ENCODE data around the gene WDR27. TPM values are rescaled to one million over a fixed set of nuclear protein-coding genes. Genes with fewer than 3 reads are reported as not detected.

WDR27 gene
- total RNA-seq, 1 donor from 2014 or later = 41.5 TPM

DNA sequence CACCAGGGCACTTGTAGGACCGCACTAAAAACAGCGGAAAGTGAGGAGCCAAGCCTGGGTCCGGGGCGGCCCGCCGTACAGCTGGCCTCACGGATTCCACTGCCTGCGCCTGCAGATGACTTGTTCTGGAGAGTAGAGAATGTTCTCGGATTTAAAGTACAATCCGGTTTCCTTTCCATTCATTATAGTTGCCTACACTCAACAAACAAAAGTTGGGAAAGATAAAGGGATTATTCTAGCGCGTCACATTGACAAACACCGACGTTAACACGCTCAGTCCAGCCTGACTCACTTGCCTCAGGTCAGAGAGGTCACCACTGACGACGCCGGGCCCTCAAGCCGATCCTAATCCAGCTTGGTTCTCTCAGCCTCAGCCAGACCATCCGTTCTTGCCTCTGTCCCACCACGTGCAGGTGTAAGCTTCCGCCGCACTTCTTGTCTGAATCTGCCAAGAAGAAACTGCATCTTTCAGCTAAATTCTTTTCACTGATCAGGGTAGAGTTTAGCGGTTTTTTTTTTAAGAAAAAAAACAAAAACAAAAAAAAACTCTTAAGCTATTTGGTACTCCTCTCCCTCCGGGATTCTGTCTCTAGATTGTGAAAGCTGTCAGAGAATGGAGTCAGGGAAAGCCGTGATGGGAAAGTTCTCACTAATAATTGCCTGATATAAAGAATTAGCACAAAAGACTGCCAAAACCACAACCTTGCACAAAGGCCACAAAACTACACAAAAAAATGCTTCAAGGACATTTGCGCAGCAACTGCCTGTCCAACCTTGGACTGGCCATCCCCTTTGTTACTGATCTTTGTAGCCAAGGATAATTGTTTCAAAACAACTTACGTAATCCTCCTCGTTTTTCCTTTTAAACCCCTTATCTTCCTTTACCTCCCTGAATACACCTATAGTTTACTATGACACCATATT is 23.6 kb upstream of the WDR27 start:
- TF ChIP-seq, protein P1, sequence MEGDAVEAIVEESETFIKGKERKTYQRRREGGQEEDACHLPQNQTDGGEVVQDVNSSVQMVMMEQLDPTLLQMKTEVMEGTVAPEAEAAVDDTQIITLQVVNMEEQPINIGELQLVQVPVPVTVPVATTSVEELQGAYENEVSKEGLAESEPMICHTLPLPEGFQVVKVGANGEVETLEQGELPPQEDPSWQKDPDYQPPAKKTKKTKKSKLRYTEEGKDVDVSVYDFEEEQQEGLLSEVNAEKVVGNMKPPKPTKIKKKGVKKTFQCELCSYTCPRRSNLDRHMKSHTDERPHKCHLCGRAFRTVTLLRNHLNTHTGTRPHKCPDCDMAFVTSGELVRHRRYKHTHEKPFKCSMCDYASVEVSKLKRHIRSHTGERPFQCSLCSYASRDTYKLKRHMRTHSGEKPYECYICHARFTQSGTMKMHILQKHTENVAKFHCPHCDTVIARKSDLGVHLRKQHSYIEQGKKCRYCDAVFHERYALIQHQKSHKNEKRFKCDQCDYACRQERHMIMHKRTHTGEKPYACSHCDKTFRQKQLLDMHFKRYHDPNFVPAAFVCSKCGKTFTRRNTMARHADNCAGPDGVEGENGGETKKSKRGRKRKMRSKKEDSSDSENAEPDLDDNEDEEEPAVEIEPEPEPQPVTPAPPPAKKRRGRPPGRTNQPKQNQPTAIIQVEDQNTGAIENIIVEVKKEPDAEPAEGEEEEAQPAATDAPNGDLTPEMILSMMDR (IDR thresholded peaks at IDR 0.05) = no peak
- TF ChIP-seq POLR2AphosphoS5 (IDR thresholded peaks at IDR 0.05; ENCODE audit: insufficient read depth in 1 of 2, low read depth in 1 of 2) = peak in 1 of 2 donors; percentile 74
- no peaks in the 10 kb centered on the region for H3K9me3 ChIP-seq
- H3K27me3 ChIP-seq = no peaks in the 10 kb centered on the region
- intact Hi-C loops (cut with DNase I) = no loop called here
- peak in 1 of 2 donors; percentile 89 for DNase-seq (ENCODE audit: extremely low spot score in 2 of 2)
- peak overlapping the region; percentile 71 to 92 for H3K4me3 ChIP-seq
- peaks cover 34% of the 10 kb centered on the region for H3K4me1 ChIP-seq
- H3K36me3 ChIP-seq = no peaks in the 10 kb centered on the region
- peak overlapping the region; percentile 92 for H3K27ac ChIP-seq

- H3K4me3 ChIP-seq = peak within 1 kb of the TSS; percentile 71 to 92
- no peaks in the 10 kb centered on the region for H3K36me3 ChIP-seq
- no peaks in the 10 kb centered on the region for H3K9me3 ChIP-seq
- TF ChIP-seq POLR2A (IDR thresholded peaks at IDR 0.05) (no peak), POLR2AphosphoS5 (IDR thresholded peaks at IDR 0.05; ENCODE audit: insufficient read depth in 1 of 2, low read depth in 1 of 2) (peak in 1 of 2 donors; percentile 1)
- TF ChIP-seq, protein P1 (IDR thresholded peaks at IDR 0.05) = no peak
- peak within 1 kb of the TSS; percentile 95 for H3K27ac ChIP-seq
- peaks cover 37% of the 10 kb centered on the region for H3K4me1 ChIP-seq
- intact Hi-C loops (cut with DNase I) = no loop called here
- H3K27me3 ChIP-seq = no peaks in the 10 kb centered on the region
- no peak for DNase-seq (ENCODE audit: extremely low spot score in 2 of 2)
Measured at GRCh38 chr6:169724494-169725124, 22.8 kb upstream of the WDR27 start, which contains the start of gene PHF10. PHF10 (minus strand) TSS chr6:169724500; CDS start chr6:169723931, 569 bp downstream.

GRCh38 chr6:169723991-169724493 is 22.2 kb upstream of the WDR27 start:
- Histone ChIP-seq H3K27me3 (no peaks in the 10 kb centered on the region), H3K36me3 (no peaks in the 10 kb centered on the region), H3K9me3 (no peaks in the 10 kb centered on the region), H3K4me3 (peak overlapping the region; percentile 71 to 92), H3K27ac (peak overlapping the region; percentile 92), H3K4me1 (peaks cover 41% of the 10 kb centered on the region)
- TF ChIP-seq POLR2A (IDR thresholded peaks at IDR 0.05) (no peak), POLR2AphosphoS5 (IDR thresholded peaks at IDR 0.05; ENCODE audit: insufficient read depth in 1 of 2, low read depth in 1 of 2) (no peak)
- TF ChIP-seq, protein P1 (IDR thresholded peaks at IDR 0.05) = no peak
- intact Hi-C loops (cut with DNase I) = no loop called here
- no peak for DNase-seq (ENCODE audit: extremely low spot score in 2 of 2)

DNA sequence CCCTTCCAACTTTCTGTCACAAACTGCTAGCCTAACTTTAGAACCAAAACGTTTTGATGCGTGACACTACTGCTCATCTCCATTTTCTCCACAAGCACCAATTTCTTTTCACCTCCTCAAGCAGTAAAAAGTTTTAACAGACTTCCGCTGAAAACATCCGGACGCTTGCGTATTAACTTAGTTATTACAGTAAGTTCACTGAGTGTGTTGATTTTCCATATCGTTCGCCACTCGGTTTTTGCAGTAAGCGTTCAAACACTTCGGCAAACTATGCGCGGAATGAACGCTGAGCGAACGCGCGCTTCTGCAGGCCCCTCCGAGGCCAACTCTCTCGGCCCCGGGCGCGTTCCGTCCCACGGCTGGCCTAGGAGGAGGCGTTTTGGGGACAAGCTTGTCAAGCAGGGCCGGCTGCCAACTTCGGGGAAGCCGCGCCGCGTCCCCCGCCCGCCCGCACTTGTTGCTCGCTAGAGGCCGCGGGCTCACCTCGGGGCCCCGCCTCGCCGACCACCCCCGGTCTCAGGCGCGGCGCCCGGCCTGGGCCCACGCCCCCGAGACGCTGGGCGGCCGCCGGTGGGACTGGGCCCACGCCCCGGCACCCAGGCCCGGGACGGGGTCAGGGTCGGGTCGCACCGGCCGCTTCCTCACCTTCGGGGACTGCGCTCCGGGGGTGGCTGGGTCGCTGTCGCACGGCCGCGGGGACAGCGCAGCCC is 21.5 kb upstream of the WDR27 start:
- Histone ChIP-seq H3K36me3 (no peaks in the 10 kb centered on the region), H3K4me3 (peak overlapping the region; percentile 71 to 89), H3K27ac (peak overlapping the region; percentile 95), H3K9me3 (no peaks in the 10 kb centered on the region), H3K4me1 (peaks cover 41% of the 10 kb centered on the region), H3K27me3 (no peaks in the 10 kb centered on the region)
- TF ChIP-seq POLR2A (IDR thresholded peaks at IDR 0.05) (no peak), POLR2AphosphoS5 (IDR thresholded peaks at IDR 0.05; ENCODE audit: insufficient read depth in 1 of 2, low read depth in 1 of 2) (peak in 1 of 2 donors; percentile 79)
- peak in 1 of 2 donors; percentile 88 for DNase-seq (ENCODE audit: extremely low spot score in 2 of 2)
- intact Hi-C loops (cut with DNase I) = no loop called here
